Central memory CD4-positive, alpha-beta T cell (primary cell): ENCODE data around the gene CNRIP1.
"Not testable (repeated sequence)": the region's sequence is repeated elsewhere in the genome, so short reads cannot be mapped to it uniquely, and the experiment has no call there.

ENCODE experiments used
- DNase-seq: peaks from one replicate; pipeline ENCODE4 v3.0.0; 2022

CNRIP1 gene

GRCh38 chr2:68340226-68341061 lies 20.7 kb upstream of the CNRIP1 start:
- DNase-seq, result no peak

GRCh38 chr2:68336192-68336591 lies 16.4 kb upstream of the CNRIP1 start:
- DNase-seq, result no peak

GRCh38 chr2:68333931-68334330 lies 14.2 kb upstream of the CNRIP1 start:
- no peak for DNase-seq

GRCh38 chr2:68333009-68333408 lies 13.3 kb upstream of the CNRIP1 start:
- no peak for DNase-seq

- no peak for DNase-seq
Measured at GRCh38 chr2:68330691-68331090, 10.9 kb upstream of the CNRIP1 start.

- DNase-seq, result no peak
Measured at GRCh38 chr2:68328901-68329300, 9.2 kb upstream of the CNRIP1 start.

- no peak for DNase-seq
Measured at GRCh38 chr2:68325056-68325455, 5.3 kb upstream of the CNRIP1 start.

GRCh38 chr2:68320118-68320641 lies 431 bp upstream of the CNRIP1 start:
- no peak for DNase-seq

GRCh38 chr2:68318914-68319397 lies 793 bp downstream of the CNRIP1 start:
- no peak for DNase-seq

- no peak for DNase-seq
Measured at GRCh38 chr2:68317971-68318913, 1.5 kb downstream of the CNRIP1 start.

- no peak for DNase-seq
Measured at GRCh38 chr2:68316111-68316510, 3.6 kb downstream of the CNRIP1 start.

GRCh38 chr2:68311033-68311432 lies 8.7 kb downstream of the CNRIP1 start:
- DNase-seq, result no peak

GRCh38 chr2:68309426-68309825 lies 10.3 kb downstream of the CNRIP1 start:
- no peak for DNase-seq

- DNase-seq, result not testable (repeated sequence)
Measured at GRCh38 chr2:68303902-68304272, 15.9 kb downstream of the CNRIP1 start.

- no peak for DNase-seq
Measured at GRCh38 chr2:68303033-68303901, 16.5 kb downstream of the CNRIP1 start.

- no peak for DNase-seq
Measured at GRCh38 chr2:68302281-68302875, 17.4 kb downstream of the CNRIP1 start.

GRCh38 chr2:68295516-68295915 lies 24.2 kb downstream of the CNRIP1 start:
- DNase-seq, result no peak

- DNase-seq, result no peak
Measured at GRCh38 chr2:68294913-68295312, 24.8 kb downstream of the CNRIP1 start.

- no peak for DNase-seq
Measured at GRCh38 chr2:68294187-68294586, 25.6 kb downstream of the CNRIP1 start.

GRCh38 chr2:68293755-68294154 lies 26.0 kb downstream of the CNRIP1 start:
- DNase-seq, result no peak

GRCh38 chr2:68293024-68293423 lies 26.7 kb downstream of the CNRIP1 start:
- no peak for DNase-seq
